Astrocyte of the spinal cord (primary cell): ENCODE results near the gene CMPK1.
A peak's percentile ranks its signal among the peaks of the same experiment; 100 is the strongest.
"Not testable (repeated sequence)": the region's sequence is repeated elsewhere in the genome, so short reads cannot be mapped to it uniquely, and the experiment has no call there.

Experiments used
- DNase-seq: peaks from one replicate; pipeline ENCODE4 v3.0.0; 2011; ENCODE audit warnings: low read depth, low spot score
- H3K4me3 ChIP-seq: 2 replicates; pipeline ENCODE4 v1.5.1; 2011; ENCODE audit warnings: low read depth, mild to moderate bottlenecking, low read length, moderate library complexity
- CTCF ChIP-seq: IDR thresholded peaks from 2 replicates; pipeline ENCODE4 v1.5.1; 2012; ENCODE audit warnings: low read depth, mild to moderate bottlenecking, low read length, inconsistent platforms
- in situ Hi-C: cut with HindIII; loops from 2 replicates; pipeline ENCODE4 v1.10.0; 2017; ENCODE audit warnings: low sequenced_read_pairs

The CMPK1 gene

GRCh38 chr1:47337350-47337749 lies 3.8 kb downstream of the CMPK1 start:
- H3K4me3 ChIP-seq = no peak overlapping the region
- DNase-seq = no peak
- in situ Hi-C loops = no loop called here
- TF ChIP-seq CTCF = no peak

GRCh38 chr1:47338249-47339077 lies 4.9 kb downstream of the CMPK1 start:
- no peak overlapping the region for H3K4me3 ChIP-seq
- no peak for DNase-seq
- no peak for TF ChIP-seq CTCF
- in situ Hi-C loops = no loop called here

GRCh38 chr1:47340227-47340626 lies 6.6 kb downstream of the CMPK1 start:
- no peak for DNase-seq
- in situ Hi-C loops = no loop called here
- no peak overlapping the region for H3K4me3 ChIP-seq
- TF ChIP-seq CTCF = no peak

DNA sequence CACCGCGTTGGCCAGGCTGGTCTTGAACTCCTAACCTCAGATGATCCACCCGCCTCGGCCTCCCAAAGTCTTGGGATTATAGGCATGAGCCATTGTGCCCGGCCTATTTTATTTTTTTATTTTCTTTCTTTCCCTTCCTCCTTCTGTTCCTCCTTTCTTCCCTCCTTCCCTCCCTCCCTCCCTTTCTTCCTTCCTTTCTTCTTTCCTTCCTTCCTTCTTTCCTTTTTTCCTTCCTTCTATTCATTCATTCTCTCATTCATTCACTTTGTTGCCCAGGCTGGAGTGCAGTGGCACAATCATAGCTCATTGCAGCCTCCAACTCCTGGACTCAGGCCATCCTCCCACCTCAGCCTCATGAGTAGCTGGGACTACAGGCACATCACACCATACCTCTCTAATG lies 13.4 kb downstream of the CMPK1 start:
- H3K4me3 ChIP-seq, DNase-seq, in situ Hi-C loops: not testable (repeated sequence)

- no peak for DNase-seq
- H3K4me3 ChIP-seq = no peak overlapping the region
- in situ Hi-C loops = no loop called here
- no peak for TF ChIP-seq CTCF
Observed at GRCh38 chr1:47347735-47348134, 14.1 kb downstream of the CMPK1 start.

GRCh38 chr1:47348246-47348645 lies 14.7 kb downstream of the CMPK1 start:
- no peak for TF ChIP-seq CTCF
- no peak for DNase-seq
- H3K4me3 ChIP-seq = no peak overlapping the region
- in situ Hi-C loops = no loop called here

DNA sequence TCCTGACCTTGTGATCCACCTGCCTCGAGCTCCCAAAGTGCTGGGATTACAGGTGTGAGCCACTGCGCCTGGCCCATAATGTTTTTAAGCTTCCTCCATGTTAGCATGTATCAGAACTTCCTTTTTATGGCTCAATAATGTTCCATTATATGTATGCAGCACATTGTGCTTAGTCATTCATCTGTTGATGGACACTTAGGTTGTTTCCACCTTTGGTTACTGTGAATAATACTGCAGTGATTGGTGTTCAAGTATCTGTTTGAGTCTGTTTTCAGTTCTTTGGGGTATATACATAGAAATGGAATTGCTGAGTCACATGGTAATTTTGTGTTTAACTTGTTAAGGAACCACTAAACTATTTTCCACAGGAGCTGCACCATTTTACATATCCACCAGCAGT lies 17.7 kb downstream of the CMPK1 start:
- no peak overlapping the region for H3K4me3 ChIP-seq
- peak; percentile 37 for DNase-seq
- no peak for TF ChIP-seq CTCF
- in situ Hi-C loops = no loop called here
